CD4-positive, CD25-positive, alpha-beta regulatory T cell (primary cell): ENCODE measurements around the gene OR10A3. TPM values are rescaled to one million over a fixed set of nuclear protein-coding genes. Genes with fewer than 3 reads are reported as not detected.
"Not testable (repeated sequence)": the region's sequence is repeated elsewhere in the genome, so short reads cannot be mapped to it uniquely, and the experiment has no call there.

Experiments used
- ATAC-seq, 2 donors: fragments of 150-1000 bp; cut with Tn5 transposase; one replicate each; pipeline ENCODE4 v1.10.0; 2021; ENCODE audit warnings: low read depth in 2 of 2, moderate number of reproducible peaks in 2 of 2, moderate library complexity in 1 of 2
- DNase-seq, 3 donors: peaks; one replicate each; pipeline versions ENCODE4 v3.0.0 to v3.0.0-alpha.2; 2012 to 2022; ENCODE audit warnings: mixed read lengths in 1 of 3
- H3K27ac ChIP-seq: one replicate; pipeline ENCODE4 v1.7.0; 2013; ENCODE audit warnings: mild to moderate bottlenecking, low read length; ENCODE audit not compliant: insufficient read depth, poor library complexity, severe bottlenecking
- H3K27me3 ChIP-seq: one replicate; pipeline ENCODE4 v1.7.0; 2013; ENCODE audit warnings: low read length; ENCODE audit not compliant: control insufficient read depth, insufficient read depth
- H3K36me3 ChIP-seq: one replicate; pipeline ENCODE4 v1.7.0; 2013; ENCODE audit warnings: mild to moderate bottlenecking, low read length, moderate library complexity; ENCODE audit not compliant: control insufficient read depth, insufficient read depth
- H3K4me1 ChIP-seq: 2 replicates; pipeline ENCODE4 v1.7.0; 2013; ENCODE audit warnings: mild to moderate bottlenecking, low read length; ENCODE audit not compliant: insufficient read depth, control insufficient read depth, poor library complexity, severe bottlenecking
- H3K4me3 ChIP-seq: one replicate; pipeline ENCODE4 v1.7.0; 2013; ENCODE audit warnings: low read depth, mild to moderate bottlenecking, low read length, moderate library complexity
- H3K9me3 ChIP-seq, 2 experiments: 1 replicate in 1 of 2; 2 replicates in 1 of 2; pipeline ENCODE4 v1.7.0; 2013; ENCODE audit warnings: low read length in 2 of 2, mild to moderate bottlenecking in 1 of 2, moderate library complexity in 1 of 2; ENCODE audit not compliant: control insufficient read depth in 2 of 2
- H3K27ac Mint-ChIP-seq, 3 donors: one replicate each; pipeline ENCODE4 v1.8.0; 2020 to 2022; ENCODE audit warnings: mild to moderate bottlenecking in 3 of 3, mixed read lengths in 3 of 3, moderate library complexity in 2 of 3
- H3K27me3 Mint-ChIP-seq: one replicate; pipeline ENCODE4 v1.8.0; 2022; ENCODE audit warnings: mild to moderate bottlenecking, mixed read lengths
- H3K36me3 Mint-ChIP-seq: one replicate; pipeline ENCODE4 v1.8.0; 2020; ENCODE audit warnings: mixed read lengths
- H3K4me1 Mint-ChIP-seq, 4 donors: one replicate each; pipeline ENCODE4 v1.8.0; 2020 to 2022; ENCODE audit warnings: mixed read lengths in 4 of 4, mild to moderate bottlenecking in 1 of 4
- H3K4me3 Mint-ChIP-seq, 4 donors: one replicate each; pipeline ENCODE4 v1.8.0; 2020 to 2022; ENCODE audit warnings: mild to moderate bottlenecking in 4 of 4, mixed read lengths in 4 of 4, moderate library complexity in 3 of 4
- H3K9me3 Mint-ChIP-seq, 7 donors: one replicate each; pipeline ENCODE4 v1.8.0; 2020 to 2022; ENCODE audit warnings: mixed read lengths in 7 of 7, mild to moderate bottlenecking in 3 of 7, moderate library complexity in 2 of 7
- polyA plus RNA-seq, 4 donors: library from polyadenylated mRNA; unstranded; fragments of 300-500 nt; fragmentation: Illumina TruSeq; gene quantifications; one replicate each; pipeline ENCODE4 v1.2.3, GENCODE V29; 2021
- total RNA-seq: library from RNA; stranded (reverse); gene quantifications from one replicate; pipeline ENCODE4 v1.2.3, GENCODE V29; 2022

OR10A3 gene, protein sequence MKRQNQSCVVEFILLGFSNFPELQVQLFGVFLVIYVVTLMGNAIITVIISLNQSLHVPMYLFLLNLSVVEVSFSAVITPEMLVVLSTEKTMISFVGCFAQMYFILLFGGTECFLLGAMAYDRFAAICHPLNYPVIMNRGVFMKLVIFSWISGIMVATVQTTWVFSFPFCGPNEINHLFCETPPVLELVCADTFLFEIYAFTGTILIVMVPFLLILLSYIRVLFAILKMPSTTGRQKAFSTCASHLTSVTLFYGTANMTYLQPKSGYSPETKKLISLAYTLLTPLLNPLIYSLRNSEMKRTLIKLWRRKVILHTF
- total RNA-seq (not detected), polyA plus RNA-seq (not detected)

DNA sequence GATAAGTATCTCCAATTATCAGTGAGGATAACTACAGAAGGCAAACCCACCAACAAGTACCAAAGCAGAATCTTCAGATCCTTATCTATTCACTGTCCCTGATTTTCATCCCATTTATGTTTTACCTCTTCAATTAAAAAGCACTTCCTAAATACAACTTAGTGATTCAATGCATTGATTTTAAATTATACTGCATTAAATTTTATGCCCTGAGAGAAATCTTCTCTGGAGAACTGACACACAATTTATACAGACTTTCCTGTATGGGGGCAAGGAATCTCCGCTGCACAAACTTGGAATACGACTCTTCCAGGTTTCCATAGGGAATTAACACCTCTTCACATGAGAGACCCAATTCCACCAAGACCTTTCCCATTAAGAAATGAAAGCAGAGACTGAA lies at the start of gene OR10A3:
TSS of gene OR10A3 (minus strand) at position 101 of the 400 bp plus-strand sequence. CDS start 2,188 bp downstream, outside the sequence.
- Mint-ChIP-seq H3K9me3 (peaks cover 4 to 23% (median 9%) of the 10 kb centered on the region in 7 donors), H3K27me3 (no peaks in the 10 kb centered on the region), H3K27ac (no peak within 1 kb of the TSS), H3K36me3 (no peaks in the 10 kb centered on the region), H3K4me3 (no peak within 1 kb of the TSS), H3K4me1 (no peaks in the 10 kb centered on the region)
- DNase-seq: no peak
- Histone ChIP-seq H3K4me3 (no peak within 1 kb of the TSS), H3K27me3 (no peaks in the 10 kb centered on the region), H3K27ac (no peak within 1 kb of the TSS), H3K4me1 (no peaks in the 10 kb centered on the region), H3K36me3 (no peaks in the 10 kb centered on the region), H3K9me3 (peaks cover 16 to 19% of the 10 kb centered on the region in 2 experiments)
- no peak for ATAC-seq

DNA sequence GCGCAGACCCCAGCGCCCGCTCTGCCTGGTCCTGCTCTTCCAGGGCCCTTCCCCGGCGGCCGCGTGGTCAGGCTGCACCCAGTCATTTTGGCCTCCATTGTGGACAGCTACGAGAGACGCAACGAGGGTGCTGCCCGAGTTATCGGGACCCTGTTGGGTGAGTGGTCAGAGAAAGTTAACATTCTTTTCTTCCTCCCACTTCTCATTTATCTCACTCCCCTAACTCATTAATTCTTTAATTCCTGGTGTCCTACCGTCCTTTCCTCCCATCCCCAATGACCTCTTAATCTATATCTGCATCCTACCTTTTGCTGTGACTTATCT lies 46.0 kb upstream of the OR10A3 start:
- H3K27ac Mint-ChIP-seq: peak overlapping the region; percentile 94 to 100 (median 97)
- H3K9me3 Mint-ChIP-seq, H3K27me3 Mint-ChIP-seq, DNase-seq, H3K27me3 ChIP-seq, H3K9me3 ChIP-seq: not testable (repeated sequence)
- peak overlapping the region; percentile 77 to 98 (median 94) for H3K4me3 Mint-ChIP-seq
- Histone ChIP-seq H3K4me3 (peak overlapping the region; percentile 98), H3K36me3 (peaks cover 21% of the 10 kb centered on the region), H3K4me1 (peaks cover 25% of the 10 kb centered on the region), H3K27ac (peak overlapping the region; percentile 75)
- H3K4me1 Mint-ChIP-seq: peaks cover 21 to 58% (median 41%) of the 10 kb centered on the region in 4 donors
- peak in 1 of 2 donors; percentile 2 for ATAC-seq
- peaks cover 16% of the 10 kb centered on the region for H3K36me3 Mint-ChIP-seq

DNA sequence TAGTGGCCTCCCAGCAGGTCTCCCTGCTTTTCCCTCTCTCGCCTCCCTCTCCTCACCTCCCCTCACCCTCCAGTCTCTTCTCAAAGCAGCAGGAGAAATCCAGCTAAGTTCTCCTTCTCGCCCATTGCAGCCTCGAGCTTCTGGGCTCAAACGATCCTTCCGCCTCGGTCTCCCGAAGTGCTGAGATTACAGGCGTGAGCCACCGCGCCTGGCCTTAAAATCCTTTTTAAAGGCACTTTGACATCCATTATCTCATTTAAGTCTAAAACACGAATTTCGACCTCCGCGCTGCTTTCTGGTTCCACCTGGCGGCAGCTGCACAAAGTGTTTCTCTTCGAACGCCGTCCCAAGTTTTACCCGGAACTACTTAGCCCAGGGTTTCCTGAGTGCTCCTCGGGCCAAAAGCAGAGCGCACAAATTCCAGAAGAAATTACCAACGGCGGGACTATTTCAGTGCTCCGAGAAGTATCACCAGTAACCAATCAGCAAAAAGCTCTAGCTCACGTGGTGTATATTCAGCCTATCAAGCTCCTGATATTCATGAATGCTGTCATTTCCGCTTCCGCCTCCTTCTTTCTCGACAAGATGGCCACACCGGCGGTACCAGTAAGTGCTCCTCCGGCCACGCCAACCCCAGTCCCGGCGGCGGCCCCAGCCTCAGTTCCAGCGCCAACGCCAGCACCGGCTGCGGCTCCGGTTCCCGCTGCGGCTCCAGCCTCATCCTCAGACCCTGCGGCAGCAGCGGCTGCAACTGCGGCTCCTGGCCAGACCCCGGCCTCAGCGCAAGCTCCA lies 45.5 kb upstream of the OR10A3 start, which contains the start of gene EIF3F:
TSS of gene EIF3F (plus strand) at position 570 of the 792 bp plus-strand sequence. CDS start at position 586, 16 bp downstream.
- no peaks in the 10 kb centered on the region for H3K9me3 Mint-ChIP-seq
- H3K4me1 Mint-ChIP-seq: peaks cover 21 to 55% (median 41%) of the 10 kb centered on the region in 4 donors
- no peaks in the 10 kb centered on the region for H3K9me3 ChIP-seq
- H3K27ac Mint-ChIP-seq: peak within 1 kb of the TSS; percentile 94 to 100 (median 97)
- peaks cover 10% of the 10 kb centered on the region for H3K36me3 Mint-ChIP-seq
- peak within 1 kb of the TSS; percentile 77 to 98 (median 94) for H3K4me3 Mint-ChIP-seq
- peaks cover 10% of the 10 kb centered on the region for H3K27me3 Mint-ChIP-seq
- peaks cover 16% of the 10 kb centered on the region for H3K36me3 ChIP-seq
- H3K27me3 ChIP-seq: no peaks in the 10 kb centered on the region
- peak within 1 kb of the TSS; percentile 75 for H3K27ac ChIP-seq
- DNase-seq (peak; percentile 89 to 99 (median 96)), ATAC-seq (peak; percentile 97 to 98)
- peaks cover 25% of the 10 kb centered on the region for H3K4me1 ChIP-seq
- peak within 1 kb of the TSS; percentile 98 for H3K4me3 ChIP-seq

DNA sequence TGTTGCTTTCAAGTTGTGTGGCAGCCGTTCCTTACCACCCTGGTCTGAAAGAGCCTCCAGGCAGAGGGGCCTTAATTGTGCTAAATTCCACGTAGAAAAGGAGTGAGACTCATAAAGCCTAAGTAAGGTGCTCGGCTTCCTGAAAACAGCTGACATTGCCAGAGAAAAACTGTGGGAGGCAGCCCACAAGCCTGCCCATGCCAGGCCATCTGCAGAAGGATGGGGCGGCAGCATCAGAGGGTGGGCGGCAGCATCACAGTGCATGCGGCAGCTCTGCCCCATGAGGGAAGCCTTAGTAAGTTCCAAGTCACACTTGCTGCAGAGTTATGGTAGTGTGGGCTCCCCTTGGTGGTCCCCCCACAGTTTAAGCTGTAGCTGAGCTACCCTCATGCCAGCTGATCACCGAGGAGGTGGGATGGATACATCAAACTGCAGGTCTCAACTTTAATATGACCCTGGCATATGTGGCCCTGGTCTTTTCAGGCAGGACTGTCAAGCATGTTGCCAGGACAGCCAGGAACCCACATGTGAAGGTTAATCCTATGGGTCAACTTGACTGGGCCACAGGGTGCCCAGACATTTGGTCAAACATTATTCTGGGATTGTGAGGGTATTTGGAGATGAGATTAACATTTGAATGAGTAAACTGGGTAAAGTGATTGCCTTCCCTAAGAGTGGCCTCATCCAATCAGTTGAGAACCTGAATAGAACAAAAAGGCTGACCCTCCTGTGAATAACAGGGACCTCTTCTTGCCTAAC lies 42.5 kb upstream of the OR10A3 start:
- Histone ChIP-seq H3K27ac (no peak overlapping the region), H3K4me1 (peaks cover 23% of the 10 kb centered on the region), H3K27me3 (no peaks in the 10 kb centered on the region), H3K4me3 (no peak overlapping the region), H3K9me3 (no peaks in the 10 kb centered on the region), H3K36me3 (peaks cover 4% of the 10 kb centered on the region)
- Mint-ChIP-seq H3K36me3 (peaks cover 3% of the 10 kb centered on the region), H3K27me3 (peaks cover 10% of the 10 kb centered on the region), H3K27ac (no peak overlapping the region), H3K4me1 (peaks cover 8 to 32% (median 21%) of the 10 kb centered on the region in 4 donors), H3K9me3 (no peaks in the 10 kb centered on the region), H3K4me3 (no peak overlapping the region)
- ATAC-seq (no peak), DNase-seq (no peak)

DNA sequence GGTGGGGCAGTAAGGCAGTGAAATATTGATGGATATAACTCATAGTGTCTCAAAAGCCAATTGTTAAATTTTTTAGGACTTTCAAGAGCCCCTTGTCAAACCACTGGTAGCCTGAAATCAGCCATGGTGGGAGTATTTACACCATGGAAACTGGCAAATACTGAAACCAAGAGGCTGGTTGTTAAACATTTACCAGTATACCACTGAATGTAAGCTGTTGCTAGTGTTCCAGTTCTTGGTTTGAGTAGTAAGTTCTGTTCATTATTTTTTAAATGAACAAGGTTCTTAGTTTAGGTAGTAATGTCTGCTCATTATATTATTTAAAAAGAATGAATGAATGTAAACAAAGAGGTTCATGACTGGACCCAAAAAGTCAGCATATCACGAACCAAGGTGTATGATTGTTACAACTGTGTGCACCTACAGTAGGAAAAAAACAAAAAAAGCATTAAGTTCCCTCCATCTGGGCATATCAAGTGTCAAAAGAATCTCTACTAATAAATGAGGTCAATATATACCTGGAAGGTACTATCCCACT lies 41.1 kb upstream of the OR10A3 start:
- Mint-ChIP-seq H3K4me1 (peaks cover 5 to 19% (median 15%) of the 10 kb centered on the region in 4 donors), H3K4me3 (no peak overlapping the region)
- ATAC-seq: no peak

DNA sequence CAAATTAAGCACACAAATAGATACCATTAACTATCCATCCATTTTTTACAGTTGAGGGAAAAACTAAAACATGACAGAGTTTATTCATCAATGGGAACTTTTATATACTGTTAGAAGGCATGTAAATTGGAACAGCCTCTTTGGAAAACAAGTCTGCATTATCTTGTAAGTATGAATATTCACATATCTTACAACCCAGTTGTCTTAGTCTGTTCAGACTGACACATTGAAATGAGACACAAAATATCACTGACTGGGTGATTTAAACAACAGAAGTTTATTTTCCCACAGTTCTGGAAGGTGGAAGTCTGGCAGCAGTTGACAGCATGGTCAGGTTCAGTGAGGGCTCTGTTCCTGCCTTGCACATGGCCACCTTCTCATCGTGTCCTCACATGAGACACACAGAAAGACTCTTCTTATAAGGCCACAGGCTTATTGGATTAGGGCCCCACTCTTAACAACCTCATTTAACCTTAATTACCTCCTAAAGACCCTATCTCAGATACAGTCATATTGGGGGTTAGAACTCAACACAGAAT lies 40.2 kb upstream of the OR10A3 start:
- Histone ChIP-seq H3K9me3 (no peaks in the 10 kb centered on the region), H3K36me3 (no peaks in the 10 kb centered on the region), H3K27ac (no peak overlapping the region), H3K4me1 (peaks cover 8% of the 10 kb centered on the region), H3K4me3 (no peak overlapping the region), H3K27me3 (no peaks in the 10 kb centered on the region)
- H3K4me3 Mint-ChIP-seq: no peak overlapping the region
- no peak overlapping the region for H3K27ac Mint-ChIP-seq
- H3K4me1 Mint-ChIP-seq: peaks cover 1 to 12% (median 10%) of the 10 kb centered on the region in 4 donors
- H3K9me3 Mint-ChIP-seq: no peaks in the 10 kb centered on the region
- DNase-seq (no peak), ATAC-seq (no peak)
- H3K27me3 Mint-ChIP-seq: peaks cover 5% of the 10 kb centered on the region
- H3K36me3 Mint-ChIP-seq: no peaks in the 10 kb centered on the region

More for the DNA sequence above, 41.1 kb upstream of the OR10A3 start:
- no peaks in the 10 kb centered on the region for H3K27me3 ChIP-seq
- H3K27ac ChIP-seq: no peak overlapping the region
- no peaks in the 10 kb centered on the region for H3K9me3 Mint-ChIP-seq
- no peak for DNase-seq
- no peaks in the 10 kb centered on the region for H3K36me3 Mint-ChIP-seq
- H3K4me1 ChIP-seq: peaks cover 10% of the 10 kb centered on the region
- H3K4me3 ChIP-seq: no peak overlapping the region
- H3K36me3 ChIP-seq: no peaks in the 10 kb centered on the region
- no peaks in the 10 kb centered on the region for H3K9me3 ChIP-seq
- peaks cover 10% of the 10 kb centered on the region for H3K27me3 Mint-ChIP-seq
- no peak overlapping the region for H3K27ac Mint-ChIP-seq
